Activated CD4-positive, alpha-beta T cell treated with anti-CD3 and anti-CD28 coated beads for 24 hours (primary cell): ENCODE measurements around the gene MYO1H.

Source experiments
- DNase-seq, 2 donors: peaks; one replicate each; pipeline ENCODE4 v3.0.0-alpha.2; 2020; ENCODE audit warnings: low read depth in 2 of 2

The MYO1H gene

GRCh38 chr12:109493090-109493489 lies 145.4 kb downstream of the MYO1H start:
- no peak for DNase-seq

GRCh38 chr12:109493938-109494337 lies 146.2 kb downstream of the MYO1H start:
- DNase-seq = no peak

GRCh38 chr12:109494348-109494881 lies 146.7 kb downstream of the MYO1H start:
- no peak for DNase-seq

GRCh38 chr12:109495012-109495411 lies 147.3 kb downstream of the MYO1H start:
- no peak for DNase-seq

- DNase-seq = no peak
Measured at GRCh38 chr12:109496306-109496705, 148.6 kb downstream of the MYO1H start.

GRCh38 chr12:109497675-109498074 lies 150.0 kb downstream of the MYO1H start:
- DNase-seq = no peak
